Measurements from ENCODE around the gene TBCB.
"Not testable (repeated sequence)": the region's sequence is repeated elsewhere in the genome, so short reads cannot be mapped to it uniquely, and the experiment has no call there.

The TBCB gene

GRCh38 chr19:36173846-36174245, 58.6 kb downstream of the TBCB start:
- DNase-seq, result not testable (repeated sequence)
